OCI-LY3 (cell line): ENCODE results near the gene SPSB4.

ENCODE experiments used
- EZH2phosphoT487 ChIP-seq: fragments of 200-600 bp; shearing (Covaris generic); IDR thresholded peaks from 2 replicates; pipeline ENCODE4 v1.6.1; 2018; ENCODE audit warnings: antibody characterized with exemption, mixed run types, low read depth
- TF ChIP-seq, protein P1 (sequence below): fragments of 200-600, 300-600 bp; sonication (generic); IDR thresholded peaks from 2 replicates; pipeline ENCODE4 v1.5.1; 2014; ENCODE audit warnings: antibody characterized with exemption, low read length, low read depth

DNA sequence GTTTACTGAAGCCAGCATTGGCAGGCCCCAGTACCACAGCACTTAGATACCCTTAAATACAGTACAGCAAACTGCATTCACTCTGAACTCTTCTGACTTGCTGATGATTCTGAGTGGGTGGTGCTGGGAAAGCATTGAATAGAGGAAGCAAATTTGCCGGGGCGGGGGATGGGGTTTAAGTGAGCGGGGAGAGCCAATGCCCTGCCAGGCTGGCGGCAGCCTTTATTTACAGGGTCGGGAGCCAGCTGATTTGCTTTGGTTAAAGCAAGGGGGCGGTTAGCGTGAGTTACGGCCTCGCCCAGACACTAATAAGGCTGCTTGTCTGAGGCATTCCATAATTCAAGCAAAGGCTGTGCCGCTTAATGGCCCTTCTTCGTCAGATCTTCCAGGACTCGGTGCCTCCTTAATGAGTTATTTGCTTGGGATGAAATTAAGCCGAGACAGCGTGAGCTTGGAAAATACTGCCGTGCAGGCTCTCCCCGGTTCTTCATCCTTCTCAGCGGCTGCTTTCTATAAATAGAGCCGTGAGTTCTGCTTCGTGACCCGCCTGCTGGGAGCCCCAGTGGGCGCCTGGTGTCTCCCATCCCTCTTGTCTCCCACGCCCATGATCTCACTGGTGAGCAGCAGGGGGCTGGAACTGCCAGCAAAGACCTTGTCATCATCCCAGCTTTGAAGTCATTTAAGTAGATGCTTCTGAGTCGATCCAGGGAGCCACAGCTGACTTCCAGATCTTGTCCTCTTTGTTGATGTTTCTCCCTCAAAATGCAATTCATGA is 25.8 kb downstream of the SPSB4 start:
- TF ChIP-seq EZH2phosphoT487, result no peak
- TF ChIP-seq, protein P1, sequence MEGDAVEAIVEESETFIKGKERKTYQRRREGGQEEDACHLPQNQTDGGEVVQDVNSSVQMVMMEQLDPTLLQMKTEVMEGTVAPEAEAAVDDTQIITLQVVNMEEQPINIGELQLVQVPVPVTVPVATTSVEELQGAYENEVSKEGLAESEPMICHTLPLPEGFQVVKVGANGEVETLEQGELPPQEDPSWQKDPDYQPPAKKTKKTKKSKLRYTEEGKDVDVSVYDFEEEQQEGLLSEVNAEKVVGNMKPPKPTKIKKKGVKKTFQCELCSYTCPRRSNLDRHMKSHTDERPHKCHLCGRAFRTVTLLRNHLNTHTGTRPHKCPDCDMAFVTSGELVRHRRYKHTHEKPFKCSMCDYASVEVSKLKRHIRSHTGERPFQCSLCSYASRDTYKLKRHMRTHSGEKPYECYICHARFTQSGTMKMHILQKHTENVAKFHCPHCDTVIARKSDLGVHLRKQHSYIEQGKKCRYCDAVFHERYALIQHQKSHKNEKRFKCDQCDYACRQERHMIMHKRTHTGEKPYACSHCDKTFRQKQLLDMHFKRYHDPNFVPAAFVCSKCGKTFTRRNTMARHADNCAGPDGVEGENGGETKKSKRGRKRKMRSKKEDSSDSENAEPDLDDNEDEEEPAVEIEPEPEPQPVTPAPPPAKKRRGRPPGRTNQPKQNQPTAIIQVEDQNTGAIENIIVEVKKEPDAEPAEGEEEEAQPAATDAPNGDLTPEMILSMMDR, result no peak
